Activated CD4-positive, alpha-beta T cell treated with anti-CD3 and anti-CD28 coated beads, Interleukin-2, amount 10 ng/mL, durations not matched to agents 24 days and 14 days (primary cell): ENCODE results near the gene GSS. TPM values are rescaled to one million over a fixed set of nuclear protein-coding genes. Genes with fewer than 3 reads are reported as not detected.

Experiments used
- DNase-seq: peaks from one replicate; pipeline ENCODE4 v3.0.0; 2022
- H3K27ac Mint-ChIP-seq: one replicate; pipeline ENCODE4 v1.8.0; 2022; ENCODE audit warnings: mild to moderate bottlenecking, mixed read lengths
- H3K27me3 Mint-ChIP-seq: one replicate; pipeline ENCODE4 v1.8.0; 2022; ENCODE audit warnings: mixed read lengths
- H3K36me3 Mint-ChIP-seq: one replicate; pipeline ENCODE4 v1.8.0; 2022; ENCODE audit warnings: low read depth, mild to moderate bottlenecking, mixed read lengths
- H3K4me1 Mint-ChIP-seq: one replicate; pipeline ENCODE4 v1.8.0; 2021; ENCODE audit warnings: mixed read lengths
- H3K4me3 Mint-ChIP-seq: one replicate; pipeline ENCODE4 v1.8.0; 2022; ENCODE audit warnings: mild to moderate bottlenecking, moderate library complexity, mixed read lengths
- H3K9me3 Mint-ChIP-seq: one replicate; pipeline ENCODE4 v1.8.0; 2021; ENCODE audit warnings: mixed read lengths
- intact Hi-C: fragments of 100-400 bp; cut with micrococcal nuclease; formaldehyde crosslinking; loops from one replicate; pipeline ENCODE4 v1.15.1; 2023
- total RNA-seq: library from RNA; stranded (reverse); gene quantifications from 2 replicates; pipeline ENCODE4 v1.2.3, GENCODE V29; 2022

The GSS gene
- total RNA-seq, 1 donor from 2014 or later: 71.3 TPM

- Mint-ChIP-seq H3K27ac (no peak overlapping the region), H3K36me3 (peaks cover 64% of the 10 kb centered on the region), H3K4me1 (no peaks in the 10 kb centered on the region), H3K4me3 (no peak overlapping the region), H3K9me3 (no peaks in the 10 kb centered on the region), H3K27me3 (no peaks in the 10 kb centered on the region)
- DNase-seq: no peak
- intact Hi-C loops: no loop called here
Observed at GRCh38 chr20:34931771-34932170, 23.8 kb downstream of the GSS start.

GRCh38 chr20:34928411-34928810 lies 27.2 kb downstream of the GSS start:
- Mint-ChIP-seq H3K27ac (no peak overlapping the region), H3K36me3 (peaks cover 64% of the 10 kb centered on the region), H3K27me3 (no peaks in the 10 kb centered on the region), H3K4me3 (no peak overlapping the region), H3K4me1 (peaks cover 8% of the 10 kb centered on the region), H3K9me3 (no peaks in the 10 kb centered on the region)
- intact Hi-C loops: no loop called here
- no peak for DNase-seq

- no peak for DNase-seq
- intact Hi-C loops: no loop called here
- Mint-ChIP-seq H3K9me3 (no peaks in the 10 kb centered on the region), H3K4me1 (peaks cover 8% of the 10 kb centered on the region), H3K36me3 (peaks cover 57% of the 10 kb centered on the region), H3K27ac (no peak overlapping the region), H3K4me3 (no peak overlapping the region), H3K27me3 (no peaks in the 10 kb centered on the region)
Observed at GRCh38 chr20:34927736-34928135, 27.9 kb downstream of the GSS start.

GRCh38 chr20:34926581-34926980 lies 29.0 kb downstream of the GSS start:
- Mint-ChIP-seq H3K9me3 (no peaks in the 10 kb centered on the region), H3K27ac (peak overlapping the region; percentile 5), H3K4me3 (no peak overlapping the region), H3K27me3 (no peaks in the 10 kb centered on the region), H3K36me3 (peaks cover 53% of the 10 kb centered on the region), H3K4me1 (peaks cover 9% of the 10 kb centered on the region)
- DNase-seq: no peak
- intact Hi-C loops: no loop called here

- no peaks in the 10 kb centered on the region for H3K27me3 Mint-ChIP-seq
- H3K4me1 Mint-ChIP-seq: peaks cover 11% of the 10 kb centered on the region
- peaks cover 58% of the 10 kb centered on the region for H3K36me3 Mint-ChIP-seq
- intact Hi-C loops: no loop called here
- DNase-seq: no peak
- H3K4me3 Mint-ChIP-seq: no peak overlapping the region
- H3K9me3 Mint-ChIP-seq: no peaks in the 10 kb centered on the region
- no peak overlapping the region for H3K27ac Mint-ChIP-seq
Observed at GRCh38 chr20:34925981-34926380, 29.6 kb downstream of the GSS start.

DNA sequence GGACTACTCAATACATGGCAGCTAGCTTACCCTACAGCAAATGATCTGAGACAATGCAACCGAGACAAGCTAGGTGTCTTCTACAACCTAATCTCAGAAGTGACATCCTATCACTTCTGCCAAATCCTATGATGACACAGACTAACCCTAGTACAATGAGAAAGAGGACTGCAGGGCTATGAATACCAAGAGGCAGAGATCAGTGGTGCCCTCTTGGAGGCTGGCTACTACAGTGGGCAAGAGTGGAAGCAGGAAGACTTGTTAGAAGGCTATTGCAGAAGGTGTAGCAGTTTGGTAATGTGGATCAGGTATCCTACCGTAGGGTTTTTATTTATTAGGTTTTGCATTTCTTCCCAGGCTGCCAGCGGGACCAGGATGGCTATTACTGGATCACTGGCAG lies 30.3 kb downstream of the GSS start:
- peaks cover 16% of the 10 kb centered on the region for H3K4me1 Mint-ChIP-seq
- peaks cover 58% of the 10 kb centered on the region for H3K36me3 Mint-ChIP-seq
- H3K9me3 Mint-ChIP-seq: no peaks in the 10 kb centered on the region
- no peak for DNase-seq
- H3K4me3 Mint-ChIP-seq: no peak overlapping the region
- H3K27me3 Mint-ChIP-seq: no peaks in the 10 kb centered on the region
- peak overlapping the region; percentile 1 for H3K27ac Mint-ChIP-seq
- intact Hi-C loops: no loop called here

- intact Hi-C loops: no loop called here
- Mint-ChIP-seq H3K27me3 (no peaks in the 10 kb centered on the region), H3K27ac (no peak overlapping the region), H3K4me1 (peaks cover 32% of the 10 kb centered on the region), H3K9me3 (peaks cover 4% of the 10 kb centered on the region), H3K4me3 (no peak overlapping the region), H3K36me3 (peaks cover 60% of the 10 kb centered on the region)
- DNase-seq: no peak
Observed at GRCh38 chr20:34923414-34923813, 32.2 kb downstream of the GSS start.

GRCh38 chr20:34922654-34923381 lies 32.8 kb downstream of the GSS start:
- no peak for DNase-seq
- Mint-ChIP-seq H3K27me3 (no peaks in the 10 kb centered on the region), H3K36me3 (peaks cover 59% of the 10 kb centered on the region), H3K4me3 (no peak overlapping the region), H3K9me3 (peaks cover 4% of the 10 kb centered on the region), H3K4me1 (peaks cover 38% of the 10 kb centered on the region), H3K27ac (no peak overlapping the region)
- intact Hi-C loops: no loop called here

DNA sequence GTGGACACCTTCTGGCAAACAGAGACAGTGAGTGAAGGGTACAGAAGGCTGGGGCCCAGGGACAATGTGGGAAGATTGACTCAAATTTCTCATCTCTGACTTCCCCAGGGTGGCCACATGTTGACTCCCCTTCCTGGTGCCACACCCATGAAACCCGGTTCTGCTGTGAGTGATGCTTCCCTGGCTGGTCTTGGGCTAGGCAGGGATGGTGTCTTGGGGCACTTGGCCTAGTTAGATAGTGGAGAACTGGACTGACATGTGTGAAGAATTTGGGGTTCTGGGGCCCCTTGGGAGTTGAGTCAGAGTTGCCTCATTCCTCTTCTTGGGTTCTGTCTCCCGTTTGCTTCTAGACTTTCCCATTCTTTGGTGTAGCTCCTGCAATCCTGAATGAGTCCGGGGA lies 34.2 kb downstream of the GSS start:
- DNase-seq: no peak
- Mint-ChIP-seq H3K27me3 (no peaks in the 10 kb centered on the region), H3K36me3 (peaks cover 58% of the 10 kb centered on the region), H3K4me3 (no peak overlapping the region), H3K9me3 (peaks cover 4% of the 10 kb centered on the region), H3K4me1 (peaks cover 47% of the 10 kb centered on the region), H3K27ac (no peak overlapping the region)
- intact Hi-C loops: no loop called here

DNA sequence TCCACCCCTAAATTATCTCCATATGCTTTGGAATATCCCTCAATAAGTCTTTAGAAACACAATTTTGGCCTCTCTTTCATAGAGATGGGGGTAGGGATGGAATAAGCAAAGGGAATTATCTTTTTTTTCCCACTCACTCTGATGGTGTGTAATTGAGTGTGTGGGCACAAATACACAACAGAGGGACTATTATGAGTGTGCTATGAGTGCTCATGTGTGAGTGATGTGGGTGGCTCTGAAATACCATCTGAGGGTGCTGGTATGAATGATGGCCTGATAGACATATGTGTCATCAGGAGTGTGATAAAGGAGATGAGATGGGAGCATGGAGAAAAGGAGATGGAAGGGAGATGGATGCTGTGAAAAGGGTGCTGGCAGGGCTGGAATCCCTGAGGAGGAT lies 35.6 kb downstream of the GSS start:
- intact Hi-C loops: no loop called here
- no peak for DNase-seq
- H3K27ac Mint-ChIP-seq: peak overlapping the region; percentile 6
- H3K36me3 Mint-ChIP-seq: peaks cover 58% of the 10 kb centered on the region
- H3K9me3 Mint-ChIP-seq: peaks cover 4% of the 10 kb centered on the region
- peaks cover 49% of the 10 kb centered on the region for H3K4me1 Mint-ChIP-seq
- no peak overlapping the region for H3K4me3 Mint-ChIP-seq
- H3K27me3 Mint-ChIP-seq: no peaks in the 10 kb centered on the region

DNA sequence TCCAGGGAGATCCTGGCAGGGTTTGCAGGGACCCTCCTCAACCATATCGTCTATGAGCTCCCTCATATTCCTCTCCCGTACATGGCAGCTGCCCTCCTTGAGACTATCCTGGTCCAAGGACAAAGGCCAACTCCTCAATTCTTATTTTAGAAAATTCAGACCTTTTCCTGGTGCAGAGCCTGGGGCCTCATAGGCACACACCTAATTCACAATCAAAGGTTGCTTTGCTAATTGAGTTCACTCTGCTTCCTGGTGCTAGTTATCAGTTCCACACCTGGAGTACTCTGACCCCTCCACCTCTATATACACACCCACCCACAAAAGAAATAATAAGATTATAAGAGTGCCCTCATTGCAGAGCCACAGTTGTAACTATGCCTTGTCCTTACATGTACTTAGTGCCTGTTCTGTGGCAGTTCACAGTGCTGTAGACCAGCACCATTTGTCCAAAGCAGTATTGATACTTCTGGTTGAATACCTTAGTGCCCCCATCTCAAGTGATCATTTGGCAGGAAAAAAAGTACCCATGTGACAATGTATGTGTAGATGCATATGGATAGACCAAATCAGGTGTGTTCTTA lies 38.7 kb downstream of the GSS start:
- peaks cover 53% of the 10 kb centered on the region for H3K4me1 Mint-ChIP-seq
- peak overlapping the region; percentile 15 for H3K27ac Mint-ChIP-seq

GRCh38 chr20:34915749-34916455 lies 39.7 kb downstream of the GSS start:
- Mint-ChIP-seq H3K4me3 (no peak overlapping the region), H3K9me3 (peaks cover 8% of the 10 kb centered on the region), H3K36me3 (peaks cover 67% of the 10 kb centered on the region), H3K27ac (peak overlapping the region; percentile 65), H3K27me3 (no peaks in the 10 kb centered on the region), H3K4me1 (peaks cover 50% of the 10 kb centered on the region)
- intact Hi-C loops: no loop called here
- no peak for DNase-seq

More for the DNA sequence above, 38.7 kb downstream of the GSS start:
- H3K4me3 Mint-ChIP-seq: no peak overlapping the region
- intact Hi-C loops: no loop called here
- no peak for DNase-seq
- peaks cover 72% of the 10 kb centered on the region for H3K36me3 Mint-ChIP-seq
- H3K9me3 Mint-ChIP-seq: peaks cover 8% of the 10 kb centered on the region
- H3K27me3 Mint-ChIP-seq: no peaks in the 10 kb centered on the region

- Mint-ChIP-seq H3K9me3 (peaks cover 6% of the 10 kb centered on the region), H3K27ac (peak overlapping the region; percentile 39), H3K27me3 (no peaks in the 10 kb centered on the region), H3K4me3 (no peak overlapping the region), H3K36me3 (peaks cover 59% of the 10 kb centered on the region), H3K4me1 (peaks cover 43% of the 10 kb centered on the region)
- intact Hi-C loops: no loop called here
- no peak for DNase-seq
Observed at GRCh38 chr20:34915131-34915530, 40.5 kb downstream of the GSS start.
